Keratinocyte (primary cell): ENCODE results near the gene RAP1GAP.

ENCODE experiments used
- EZH2 ChIP-seq: IDR thresholded peaks from one replicate; pipeline ENCODE4 v1.6.1; 2012; ENCODE audit warnings: inconsistent platforms, mild to moderate bottlenecking, low read length, moderate library complexity
- TF ChIP-seq, protein P1 (sequence below), 3 experiments: IDR thresholded peaks in 1 of 3; conservative IDR thresholded peaks in 1 of 3; optimal IDR thresholded peaks in 1 of 3; 2 replicates in 2 of 3; 3 replicates in 1 of 3; pipeline versions ENCODE3 to v1.5.1; 2011; ENCODE audit warnings: low read length in 3 of 3, mild to moderate bottlenecking in 3 of 3, moderate library complexity in 2 of 3, control low read depth in 1 of 3, inconsistent platforms in 1 of 3; ENCODE audit not compliant: insufficient read depth in 2 of 3; ENCODE audit errors: extremely low read depth in 1 of 3

- TF ChIP-seq, protein P1, sequence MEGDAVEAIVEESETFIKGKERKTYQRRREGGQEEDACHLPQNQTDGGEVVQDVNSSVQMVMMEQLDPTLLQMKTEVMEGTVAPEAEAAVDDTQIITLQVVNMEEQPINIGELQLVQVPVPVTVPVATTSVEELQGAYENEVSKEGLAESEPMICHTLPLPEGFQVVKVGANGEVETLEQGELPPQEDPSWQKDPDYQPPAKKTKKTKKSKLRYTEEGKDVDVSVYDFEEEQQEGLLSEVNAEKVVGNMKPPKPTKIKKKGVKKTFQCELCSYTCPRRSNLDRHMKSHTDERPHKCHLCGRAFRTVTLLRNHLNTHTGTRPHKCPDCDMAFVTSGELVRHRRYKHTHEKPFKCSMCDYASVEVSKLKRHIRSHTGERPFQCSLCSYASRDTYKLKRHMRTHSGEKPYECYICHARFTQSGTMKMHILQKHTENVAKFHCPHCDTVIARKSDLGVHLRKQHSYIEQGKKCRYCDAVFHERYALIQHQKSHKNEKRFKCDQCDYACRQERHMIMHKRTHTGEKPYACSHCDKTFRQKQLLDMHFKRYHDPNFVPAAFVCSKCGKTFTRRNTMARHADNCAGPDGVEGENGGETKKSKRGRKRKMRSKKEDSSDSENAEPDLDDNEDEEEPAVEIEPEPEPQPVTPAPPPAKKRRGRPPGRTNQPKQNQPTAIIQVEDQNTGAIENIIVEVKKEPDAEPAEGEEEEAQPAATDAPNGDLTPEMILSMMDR (optimal IDR thresholded peaks at IDR 0.05 in 1 of 3, IDR thresholded peaks at IDR 0.05 in 1 of 3, conservative IDR thresholded peaks at IDR 0.05 in 1 of 3; ENCODE audit: extremely low read depth in 1 of 3, insufficient read depth in 2 of 3, low read length in 3 of 3) = no peak
- TF ChIP-seq EZH2 = no peak
These were observed 70.3 kb downstream of the RAP1GAP start for GRCh38 chr1:21598904-21599303.
